GM23338 (cell line): ENCODE data around the gene MATR3. TPM values are rescaled to one million over a fixed set of nuclear protein-coding genes. Genes with fewer than 3 reads are reported as not detected.

Experiments
- ATAC-seq: fragments of 200-7000 bp; cut with Tn5 transposase; 3 replicates; pipeline ENCODE4 v1.9.1; 2020
- DNase-seq: peaks from one replicate; pipeline ENCODE4 v3.0.0-alpha.2; 2015; ENCODE audit warnings: low spot score
- H2AFZ ChIP-seq: fragments of 200-600 bp; sonication (generic); 2 replicates; pipeline ENCODE4 v1.8.0; 2016; ENCODE audit warnings: antibody characterized with exemption, mild to moderate bottlenecking, moderate library complexity
- H3F3A ChIP-seq: fragments of 200-600 bp; sonication (generic); replicated peaks from 2 replicates; pipeline ENCODE4 v1.8.0; 2017; ENCODE audit warnings: antibody characterized with exemption, mixed run types, low read depth
- H3K27ac ChIP-seq: fragments of 200-600 bp; sonication (generic); 2 replicates; pipeline ENCODE4 v1.6.1; 2016; ENCODE audit warnings: low read depth
- H3K27me3 ChIP-seq: fragments of 200-600 bp; sonication (generic); 2 replicates; pipeline ENCODE4 v1.8.0; 2016; ENCODE audit warnings: mild to moderate bottlenecking, mixed run types, moderate library complexity; ENCODE audit not compliant: insufficient read depth
- H3K36me3 ChIP-seq: fragments of 200-600 bp; sonication (generic); 2 replicates; pipeline ENCODE4 v1.8.0; 2016; ENCODE audit warnings: mild to moderate bottlenecking; ENCODE audit not compliant: insufficient read depth
- H3K4me1 ChIP-seq: fragments of 200-600 bp; sonication (generic); 2 replicates; pipeline ENCODE4 v1.8.0; 2016; ENCODE audit warnings: mild to moderate bottlenecking, moderate library complexity; ENCODE audit not compliant: insufficient read depth
- H3K4me2 ChIP-seq: fragments of 200-600 bp; sonication (generic); 2 replicates; pipeline ENCODE4 v1.7.1; 2017; ENCODE audit warnings: mixed run types
- H3K4me3 ChIP-seq: fragments of 200-600 bp; sonication (generic); 2 replicates; pipeline ENCODE4 v1.6.1; 2016; ENCODE audit warnings: mixed run types
- H3K79me2 ChIP-seq: fragments of 200-600 bp; sonication (generic); replicated peaks from 2 replicates; pipeline ENCODE4 v1.8.0; 2017; ENCODE audit warnings: mild to moderate bottlenecking; ENCODE audit not compliant: insufficient read depth
- H3K9me2 ChIP-seq: fragments of 200-600 bp; sonication (generic); 2 replicates; pipeline ENCODE4 v1.8.0; 2017; ENCODE audit not compliant: insufficient read depth
- H4K20me1 ChIP-seq: fragments of 200-600 bp; sonication (generic); replicated peaks from 2 replicates; pipeline ENCODE4 v1.8.0; 2017; ENCODE audit warnings: mild to moderate bottlenecking; ENCODE audit not compliant: insufficient read depth
- H3K27ac Mint-ChIP-seq: 2 replicates; pipeline ENCODE4 v1.8.0; 2020; ENCODE audit warnings: inconsistent platforms, mild to moderate bottlenecking, moderate library complexity, mixed read lengths
- H3K27me3 Mint-ChIP-seq: 3 replicates; pipeline ENCODE4 v1.8.0; 2022; ENCODE audit warnings: low read depth, mild to moderate bottlenecking, moderate library complexity, mixed read lengths, inconsistent platforms; ENCODE audit not compliant: insufficient read depth, poor library complexity
- H3K36me3 Mint-ChIP-seq: 3 replicates; pipeline ENCODE4 v1.8.0; 2021; ENCODE audit warnings: low read depth, mild to moderate bottlenecking, inconsistent platforms, moderate library complexity, mixed read lengths
- H3K4me1 Mint-ChIP-seq: 3 replicates; pipeline ENCODE4 v1.8.0; 2020; ENCODE audit warnings: mild to moderate bottlenecking, inconsistent platforms, mixed read lengths
- H3K4me3 Mint-ChIP-seq: 3 replicates; pipeline ENCODE4 v1.8.0; 2021; ENCODE audit warnings: moderate library complexity, mild to moderate bottlenecking, inconsistent platforms, mixed read lengths
- H3K9me3 Mint-ChIP-seq: 3 replicates; pipeline ENCODE4 v1.8.0; 2020; ENCODE audit warnings: moderate library complexity, mild to moderate bottlenecking, inconsistent platforms, mixed read lengths
- CREB1 ChIP-seq: fragments of 250-450 bp; sonication (Bioruptor Pico); IDR thresholded peaks from 2 replicates; pipeline ENCODE4 v1.5.0; 2020; ENCODE audit warnings: low read depth, mild to moderate bottlenecking, moderate library complexity
- EZH2 ChIP-seq: fragments of 200-600 bp; sonication (generic); IDR thresholded peaks from one replicate; pipeline ENCODE4 v1.8.0; 2017; ENCODE audit warnings: antibody characterized with exemption, mild to moderate bottlenecking, low read depth; ENCODE audit not compliant: unreplicated experiment
- EZH2phosphoT487 ChIP-seq: fragments of 200-600 bp; sonication (generic); IDR thresholded peaks from one replicate; pipeline ENCODE4 v1.8.1; 2018; ENCODE audit warnings: antibody characterized with exemption; ENCODE audit not compliant: unreplicated experiment
- JUNB ChIP-seq: IDR thresholded peaks from one replicate; pipeline ENCODE4 v1.6.1; 2016; ENCODE audit warnings: antibody characterized with exemption; ENCODE audit not compliant: unreplicated experiment
- NANOG ChIP-seq: IDR thresholded peaks from 2 replicates; pipeline ENCODE4 v1.6.1; 2016; ENCODE audit warnings: antibody characterized with exemption, borderline replicate concordance
- POLR2AphosphoS5 ChIP-seq: IDR thresholded peaks from 2 replicates; pipeline ENCODE4 v1.6.1; 2016; ENCODE audit warnings: antibody characterized with exemption, low read depth
- STAT1 ChIP-seq: IDR thresholded peaks from one replicate; pipeline ENCODE4 v1.6.1; 2016; ENCODE audit warnings: antibody characterized with exemption; ENCODE audit not compliant: unreplicated experiment
- ZNF114 ChIP-seq: fragments of 250-450 bp; sonication (Bioruptor Pico); IDR thresholded peaks from 2 replicates; pipeline ENCODE4 v1.5.0; 2020; ENCODE audit warnings: mild to moderate bottlenecking, moderate library complexity
- ZNF331 ChIP-seq: fragments of 250-450 bp; sonication (Bioruptor Pico); IDR thresholded peaks from 2 replicates; pipeline ENCODE4 v1.5.0; 2020; ENCODE audit warnings: low read depth, mild to moderate bottlenecking, moderate library complexity
- polyA plus RNA-seq: library from polyadenylated mRNA; unstranded; fragments of >200 nt; fragmentation: Nextera tagmentation; extraction: Ambion mirVana; gene quantifications from 2 replicates; pipeline ENCODE4 v1.2.1, GENCODE V29; 2016
- total RNA-seq: library from RNA; depleted of rRNA; stranded (reverse); fragments of >200 nt; shearing (Covaris generic); gene quantifications from 2 replicates; pipeline ENCODE4 v1.2.3, GENCODE V29; 2014
- TF ChIP-seq, protein P1 (sequence below): IDR thresholded peaks from one replicate; pipeline ENCODE4 v1.6.1; 2018; ENCODE audit warnings: antibody characterized with exemption; ENCODE audit not compliant: unreplicated experiment
- TF ChIP-seq, protein P2 (sequence below), 2 experiments: fragments of 200-600 bp in 1 of 2; sonication (generic) in 1 of 2; conservative IDR thresholded peaks; 2 replicates each; pipeline versions ENCODE4 v1.5.1 to v1.6.1; 2016 to 2017; ENCODE audit warnings: antibody characterized with exemption in 2 of 2, low read depth in 2 of 2, mild to moderate bottlenecking in 2 of 2, moderate library complexity in 1 of 2
- TF ChIP-seq, protein P3 (sequence below): IDR thresholded peaks from 2 replicates; pipeline ENCODE4 v1.6.1; 2016; ENCODE audit warnings: antibody characterized with exemption
- TF ChIP-seq, protein P4 (sequence below): fragments of 250-450 bp; sonication (Bioruptor Pico); IDR thresholded peaks from 2 replicates; pipeline ENCODE4 v1.5.0; 2020; ENCODE audit warnings: mild to moderate bottlenecking, moderate library complexity

MATR3 gene
- total and polyA plus RNA-seq, 2 experiments from 2014 or later = 278 to 506 TPM

DNA sequence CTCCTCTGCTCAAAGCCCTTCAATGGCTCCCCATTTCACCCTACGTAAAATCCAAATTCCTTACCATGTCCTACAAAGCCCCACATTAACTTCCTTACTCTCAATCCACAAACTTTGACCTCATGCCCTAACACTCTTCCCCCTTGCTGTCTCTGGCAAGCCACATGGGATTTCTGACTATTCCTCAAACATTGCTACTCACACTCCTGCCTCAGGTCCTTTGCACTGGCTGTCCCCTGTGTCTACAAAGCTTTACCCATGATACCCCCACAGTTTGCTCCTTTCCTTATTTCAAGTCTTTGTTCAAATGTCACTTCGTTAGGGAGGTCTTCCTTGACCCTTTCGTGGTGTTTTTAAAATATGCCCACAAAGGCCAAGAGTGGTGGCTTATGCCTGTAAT, 40.4 kb upstream of the MATR3 start:
- Histone ChIP-seq H3K4me1 (no peaks in the 10 kb centered on the region), H4K20me1 (no peaks in the 10 kb centered on the region), H3K36me3 (no peaks in the 10 kb centered on the region), H3F3A (no peaks in the 10 kb centered on the region), H3K27ac (no peak overlapping the region), H3K4me2 (no peak overlapping the region), H3K4me3 (no peak overlapping the region), H3K79me2 (no peaks in the 10 kb centered on the region), H3K27me3 (no peaks in the 10 kb centered on the region), H2AFZ (no peak overlapping the region), H3K9me2 (0 out of 2 replicates have a peak, but pooled peaks cover under 1% of the 10 kb centered on the region)
- no peaks in the 10 kb centered on the region for H3K36me3 Mint-ChIP-seq
- no peak overlapping the region for H3K27ac Mint-ChIP-seq
- DNase-seq (no peak), ATAC-seq (no peak)
- peaks cover 3% of the 10 kb centered on the region; the same call in 1 of the 3 replicates for H3K4me1 Mint-ChIP-seq
- H3K27me3 Mint-ChIP-seq = peaks cover 6% of the 10 kb centered on the region
- H3K9me3 Mint-ChIP-seq = no peaks in the 10 kb centered on the region
- H3K4me3 Mint-ChIP-seq = no peak overlapping the region
- TF ChIP-seq, protein P1, sequence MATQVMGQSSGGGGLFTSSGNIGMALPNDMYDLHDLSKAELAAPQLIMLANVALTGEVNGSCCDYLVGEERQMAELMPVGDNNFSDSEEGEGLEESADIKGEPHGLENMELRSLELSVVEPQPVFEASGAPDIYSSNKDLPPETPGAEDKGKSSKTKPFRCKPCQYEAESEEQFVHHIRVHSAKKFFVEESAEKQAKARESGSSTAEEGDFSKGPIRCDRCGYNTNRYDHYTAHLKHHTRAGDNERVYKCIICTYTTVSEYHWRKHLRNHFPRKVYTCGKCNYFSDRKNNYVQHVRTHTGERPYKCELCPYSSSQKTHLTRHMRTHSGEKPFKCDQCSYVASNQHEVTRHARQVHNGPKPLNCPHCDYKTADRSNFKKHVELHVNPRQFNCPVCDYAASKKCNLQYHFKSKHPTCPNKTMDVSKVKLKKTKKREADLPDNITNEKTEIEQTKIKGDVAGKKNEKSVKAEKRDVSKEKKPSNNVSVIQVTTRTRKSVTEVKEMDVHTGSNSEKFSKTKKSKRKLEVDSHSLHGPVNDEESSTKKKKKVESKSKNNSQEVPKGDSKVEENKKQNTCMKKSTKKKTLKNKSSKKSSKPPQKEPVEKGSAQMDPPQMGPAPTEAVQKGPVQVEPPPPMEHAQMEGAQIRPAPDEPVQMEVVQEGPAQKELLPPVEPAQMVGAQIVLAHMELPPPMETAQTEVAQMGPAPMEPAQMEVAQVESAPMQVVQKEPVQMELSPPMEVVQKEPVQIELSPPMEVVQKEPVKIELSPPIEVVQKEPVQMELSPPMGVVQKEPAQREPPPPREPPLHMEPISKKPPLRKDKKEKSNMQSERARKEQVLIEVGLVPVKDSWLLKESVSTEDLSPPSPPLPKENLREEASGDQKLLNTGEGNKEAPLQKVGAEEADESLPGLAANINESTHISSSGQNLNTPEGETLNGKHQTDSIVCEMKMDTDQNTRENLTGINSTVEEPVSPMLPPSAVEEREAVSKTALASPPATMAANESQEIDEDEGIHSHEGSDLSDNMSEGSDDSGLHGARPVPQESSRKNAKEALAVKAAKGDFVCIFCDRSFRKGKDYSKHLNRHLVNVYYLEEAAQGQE = no peak
- no peak for TF ChIP-seq JUNB
- TF ChIP-seq, protein P2, sequence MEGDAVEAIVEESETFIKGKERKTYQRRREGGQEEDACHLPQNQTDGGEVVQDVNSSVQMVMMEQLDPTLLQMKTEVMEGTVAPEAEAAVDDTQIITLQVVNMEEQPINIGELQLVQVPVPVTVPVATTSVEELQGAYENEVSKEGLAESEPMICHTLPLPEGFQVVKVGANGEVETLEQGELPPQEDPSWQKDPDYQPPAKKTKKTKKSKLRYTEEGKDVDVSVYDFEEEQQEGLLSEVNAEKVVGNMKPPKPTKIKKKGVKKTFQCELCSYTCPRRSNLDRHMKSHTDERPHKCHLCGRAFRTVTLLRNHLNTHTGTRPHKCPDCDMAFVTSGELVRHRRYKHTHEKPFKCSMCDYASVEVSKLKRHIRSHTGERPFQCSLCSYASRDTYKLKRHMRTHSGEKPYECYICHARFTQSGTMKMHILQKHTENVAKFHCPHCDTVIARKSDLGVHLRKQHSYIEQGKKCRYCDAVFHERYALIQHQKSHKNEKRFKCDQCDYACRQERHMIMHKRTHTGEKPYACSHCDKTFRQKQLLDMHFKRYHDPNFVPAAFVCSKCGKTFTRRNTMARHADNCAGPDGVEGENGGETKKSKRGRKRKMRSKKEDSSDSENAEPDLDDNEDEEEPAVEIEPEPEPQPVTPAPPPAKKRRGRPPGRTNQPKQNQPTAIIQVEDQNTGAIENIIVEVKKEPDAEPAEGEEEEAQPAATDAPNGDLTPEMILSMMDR (conservative IDR thresholded peaks at IDR 0.05; ENCODE audit: low read depth in 2 of 2) = no peak
- no peak for TF ChIP-seq NANOG
- TF ChIP-seq, protein P3, sequence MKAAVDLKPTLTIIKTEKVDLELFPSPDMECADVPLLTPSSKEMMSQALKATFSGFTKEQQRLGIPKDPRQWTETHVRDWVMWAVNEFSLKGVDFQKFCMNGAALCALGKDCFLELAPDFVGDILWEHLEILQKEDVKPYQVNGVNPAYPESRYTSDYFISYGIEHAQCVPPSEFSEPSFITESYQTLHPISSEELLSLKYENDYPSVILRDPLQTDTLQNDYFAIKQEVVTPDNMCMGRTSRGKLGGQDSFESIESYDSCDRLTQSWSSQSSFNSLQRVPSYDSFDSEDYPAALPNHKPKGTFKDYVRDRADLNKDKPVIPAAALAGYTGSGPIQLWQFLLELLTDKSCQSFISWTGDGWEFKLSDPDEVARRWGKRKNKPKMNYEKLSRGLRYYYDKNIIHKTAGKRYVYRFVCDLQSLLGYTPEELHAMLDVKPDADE = no peak
- TF ChIP-seq, protein P4, sequence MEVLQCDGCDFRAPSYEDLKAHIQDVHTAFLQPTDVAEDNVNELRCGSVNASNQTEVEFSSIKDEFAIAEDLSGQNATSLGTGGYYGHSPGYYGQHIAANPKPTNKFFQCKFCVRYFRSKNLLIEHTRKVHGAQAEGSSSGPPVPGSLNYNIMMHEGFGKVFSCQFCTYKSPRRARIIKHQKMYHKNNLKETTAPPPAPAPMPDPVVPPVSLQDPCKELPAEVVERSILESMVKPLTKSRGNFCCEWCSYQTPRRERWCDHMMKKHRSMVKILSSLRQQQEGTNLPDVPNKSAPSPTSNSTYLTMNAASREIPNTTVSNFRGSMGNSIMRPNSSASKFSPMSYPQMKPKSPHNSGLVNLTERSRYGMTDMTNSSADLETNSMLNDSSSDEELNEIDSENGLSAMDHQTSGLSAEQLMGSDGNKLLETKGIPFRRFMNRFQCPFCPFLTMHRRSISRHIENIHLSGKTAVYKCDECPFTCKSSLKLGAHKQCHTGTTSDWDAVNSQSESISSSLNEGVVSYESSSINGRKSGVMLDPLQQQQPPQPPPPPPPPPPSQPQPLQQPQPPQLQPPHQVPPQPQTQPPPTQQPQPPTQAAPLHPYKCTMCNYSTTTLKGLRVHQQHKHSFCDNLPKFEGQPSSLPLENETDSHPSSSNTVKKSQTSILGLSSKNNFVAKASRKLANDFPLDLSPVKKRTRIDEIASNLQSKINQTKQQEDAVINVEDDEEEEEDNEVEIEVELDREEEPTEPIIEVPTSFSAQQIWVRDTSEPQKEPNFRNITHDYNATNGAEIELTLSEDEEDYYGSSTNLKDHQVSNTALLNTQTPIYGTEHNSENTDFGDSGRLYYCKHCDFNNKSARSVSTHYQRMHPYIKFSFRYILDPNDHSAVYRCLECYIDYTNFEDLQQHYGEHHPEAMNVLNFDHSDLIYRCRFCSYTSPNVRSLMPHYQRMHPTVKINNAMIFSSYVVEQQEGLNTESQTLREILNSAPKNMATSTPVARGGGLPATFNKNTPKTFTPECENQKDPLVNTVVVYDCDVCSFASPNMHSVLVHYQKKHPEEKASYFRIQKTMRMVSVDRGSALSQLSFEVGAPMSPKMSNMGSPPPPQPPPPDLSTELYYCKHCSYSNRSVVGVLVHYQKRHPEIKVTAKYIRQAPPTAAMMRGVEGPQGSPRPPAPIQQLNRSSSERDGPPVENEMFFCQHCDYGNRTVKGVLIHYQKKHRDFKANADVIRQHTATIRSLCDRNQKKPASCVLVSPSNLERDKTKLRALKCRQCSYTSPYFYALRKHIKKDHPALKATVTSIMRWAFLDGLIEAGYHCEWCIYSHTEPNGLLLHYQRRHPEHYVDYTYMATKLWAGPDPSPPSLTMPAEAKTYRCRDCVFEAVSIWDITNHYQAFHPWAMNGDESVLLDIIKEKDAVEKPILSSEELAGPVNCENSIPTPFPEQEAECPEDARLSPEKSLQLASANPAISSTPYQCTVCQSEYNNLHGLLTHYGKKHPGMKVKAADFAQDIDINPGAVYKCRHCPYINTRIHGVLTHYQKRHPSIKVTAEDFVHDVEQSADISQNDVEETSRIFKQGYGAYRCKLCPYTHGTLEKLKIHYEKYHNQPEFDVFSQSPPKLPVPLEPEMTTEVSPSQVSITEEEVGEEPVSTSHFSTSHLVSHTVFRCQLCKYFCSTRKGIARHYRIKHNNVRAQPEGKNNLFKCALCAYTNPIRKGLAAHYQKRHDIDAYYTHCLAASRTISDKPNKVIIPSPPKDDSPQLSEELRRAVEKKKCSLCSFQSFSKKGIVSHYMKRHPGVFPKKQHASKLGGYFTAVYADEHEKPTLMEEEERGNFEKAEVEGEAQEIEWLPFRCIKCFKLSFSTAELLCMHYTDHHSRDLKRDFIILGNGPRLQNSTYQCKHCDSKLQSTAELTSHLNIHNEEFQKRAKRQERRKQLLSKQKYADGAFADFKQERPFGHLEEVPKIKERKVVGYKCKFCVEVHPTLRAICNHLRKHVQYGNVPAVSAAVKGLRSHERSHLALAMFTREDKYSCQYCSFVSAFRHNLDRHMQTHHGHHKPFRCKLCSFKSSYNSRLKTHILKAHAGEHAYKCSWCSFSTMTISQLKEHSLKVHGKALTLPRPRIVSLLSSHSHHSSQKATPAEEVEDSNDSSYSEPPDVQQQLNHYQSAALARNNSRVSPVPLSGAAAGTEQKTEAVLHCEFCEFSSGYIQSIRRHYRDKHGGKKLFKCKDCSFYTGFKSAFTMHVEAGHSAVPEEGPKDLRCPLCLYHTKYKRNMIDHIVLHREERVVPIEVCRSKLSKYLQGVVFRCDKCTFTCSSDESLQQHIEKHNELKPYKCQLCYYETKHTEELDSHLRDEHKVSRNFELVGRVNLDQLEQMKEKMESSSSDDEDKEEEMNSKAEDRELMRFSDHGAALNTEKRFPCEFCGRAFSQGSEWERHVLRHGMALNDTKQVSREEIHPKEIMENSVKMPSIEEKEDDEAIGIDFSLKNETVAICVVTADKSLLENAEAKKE (CRISPR knock-in tag) = no peak
- no peak for TF ChIP-seq STAT1
- TF ChIP-seq EZH2phosphoT487 = no peak
- no peak for TF ChIP-seq POLR2AphosphoS5
- no peak for TF ChIP-seq ZNF331 (CRISPR knock-in tag)
- TF ChIP-seq EZH2 = no peak
- TF ChIP-seq CREB1 (CRISPR knock-in tag) = no peak
- TF ChIP-seq ZNF114 (CRISPR knock-in tag) = no peak
